Prostate gland (tissue), 2 donors: ENCODE measurements around the gene NOXA1.

Experiments
- CTCF ChIP-seq, 4 experiments: fragments of 200-600 bp in 2 of 4; fragments of 450-650 bp in 2 of 4; sonication (generic) in 2 of 4; IDR thresholded peaks; 1 replicate in 3 of 4; 2 replicates in 1 of 4; pipeline ENCODE4 v1.5.1; 2016 to 2019; ENCODE audit warnings: antibody characterized with exemption in 4 of 4, mild to moderate bottlenecking in 2 of 4, moderate library complexity in 2 of 4
- POLR2A ChIP-seq: fragments of 450-650 bp; IDR thresholded peaks from one replicate; pipeline ENCODE4 v1.6.1; 2016; ENCODE audit warnings: antibody characterized with exemption, mild to moderate bottlenecking
- POLR2AphosphoS5 ChIP-seq: sonication (generic); formaldehyde crosslinking; IDR thresholded peaks from one replicate; pipeline ENCODE4 v1.6.1; 2017; ENCODE audit warnings: antibody characterized with exemption

- TF ChIP-seq POLR2A (no peak), CTCF (IDR thresholded peaks at IDR 0.05) (no peak), POLR2AphosphoS5 (no peak)
These were observed 11.9 kb upstream of the NOXA1 start for GRCh38 chr9:137411260-137411644.
